NOMO-1 (cell line): ENCODE measurements around the gene MED29.

Experiments
- DNase-seq, 2 experiments: peaks; one replicate each; lab custom pipeline; 2025; ENCODE audit not compliant: unreplicated experiment in 2 of 2; lab: John Stamatoyannopoulos, UW

Gene MED29

GRCh38 chr19:39426170-39426569 is 35.0 kb downstream of the MED29 start:
- DNase-seq: no peak

- DNase-seq: no peak
Observed at GRCh38 chr19:39427707-39428106, 36.5 kb downstream of the MED29 start.

DNA sequence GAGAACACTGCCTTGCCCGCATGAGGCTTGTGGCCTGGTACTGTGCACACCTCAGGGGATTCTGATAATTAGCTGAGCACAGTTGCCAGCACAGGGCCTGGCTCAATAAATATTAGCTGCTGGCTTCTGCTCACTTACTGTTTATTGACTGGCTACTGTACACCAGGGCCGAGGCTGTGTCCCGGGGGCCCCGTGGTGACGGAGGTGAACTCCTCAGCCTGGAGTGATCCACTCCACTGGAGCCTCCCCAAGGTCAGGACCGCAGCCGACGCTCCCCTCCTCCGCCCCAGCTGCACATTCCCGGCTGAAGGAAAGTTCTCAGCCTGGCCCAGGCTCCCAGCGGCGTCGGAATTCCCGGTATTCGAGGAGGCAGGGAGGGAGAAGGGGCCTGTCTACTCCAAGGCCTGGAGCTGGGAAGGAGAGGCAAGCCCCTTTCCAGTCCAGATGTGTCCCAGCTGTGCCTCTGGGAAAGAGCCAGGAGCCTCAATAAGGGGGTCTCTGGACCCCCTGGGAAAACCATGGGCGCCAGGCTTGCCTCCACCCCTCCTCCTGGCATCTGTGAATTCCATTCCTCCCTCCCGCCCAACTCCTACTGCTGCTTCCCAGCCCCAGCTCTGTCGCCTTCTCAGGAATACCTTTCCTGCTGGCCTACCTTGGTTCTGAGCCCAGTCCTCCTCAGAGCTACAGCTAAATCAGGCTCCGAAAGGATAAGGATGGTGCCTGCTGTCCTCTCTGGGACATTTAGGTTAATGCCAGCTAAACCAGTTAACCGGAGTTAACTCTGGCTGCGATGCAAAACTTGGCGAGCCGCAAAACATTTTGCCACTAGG is 37.3 kb downstream of the MED29 start:
- DNase-seq: no peak

GRCh38 chr19:39430675-39431593 is 39.8 kb downstream of the MED29 start:
- peak; percentile 76 to 94 for DNase-seq

DNA sequence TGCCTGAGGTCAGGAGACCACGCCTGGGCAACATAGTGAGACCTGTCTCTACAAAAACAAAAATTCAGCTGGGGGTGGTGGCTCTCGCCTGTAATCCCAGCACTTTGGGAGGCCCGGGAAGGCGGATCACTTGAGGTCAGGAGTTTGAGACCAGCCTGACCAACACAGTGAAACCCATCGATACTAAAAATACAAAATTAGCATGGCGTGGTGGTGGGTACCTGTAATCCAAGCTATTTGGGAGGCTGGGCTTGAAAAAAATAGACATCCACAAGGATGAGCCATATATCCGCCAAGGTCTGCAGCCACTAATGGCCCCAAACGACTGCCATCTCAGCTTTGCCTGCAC is 41.5 kb downstream of the MED29 start:
- DNase-seq: no peak

DNA sequence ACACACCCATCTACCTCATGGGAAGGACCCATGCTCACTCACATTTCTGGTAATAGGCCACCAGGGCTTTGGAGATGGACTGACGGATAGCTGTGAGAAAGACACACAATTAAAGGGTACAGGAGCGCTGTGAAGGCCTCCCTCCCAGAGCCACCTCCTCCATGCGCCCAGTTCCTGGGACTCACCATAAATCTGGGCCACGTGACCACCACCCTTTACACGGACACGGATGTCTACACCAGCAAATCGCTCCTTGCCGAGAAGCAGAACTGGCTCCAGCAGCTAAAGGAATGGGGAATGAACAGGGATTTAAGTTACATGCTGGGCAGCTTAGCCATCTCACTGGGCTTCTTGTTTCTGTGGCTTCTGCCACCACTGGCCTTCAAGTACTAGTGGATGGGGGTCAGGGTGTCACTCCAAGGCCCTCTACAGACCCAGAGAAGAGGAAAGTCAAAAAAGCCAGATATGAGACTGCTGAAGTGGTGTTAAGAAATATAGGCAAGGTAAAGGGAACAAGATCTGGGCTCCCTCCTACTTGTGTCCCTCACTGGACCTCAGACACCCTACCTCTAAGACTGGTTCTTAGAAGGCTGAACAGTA is 42.4 kb downstream of the MED29 start:
- no peak for DNase-seq

- peak in 1 of 2 experiments; percentile 12 for DNase-seq
Observed at GRCh38 chr19:39434123-39435076, 43.2 kb downstream of the MED29 start.

DNA sequence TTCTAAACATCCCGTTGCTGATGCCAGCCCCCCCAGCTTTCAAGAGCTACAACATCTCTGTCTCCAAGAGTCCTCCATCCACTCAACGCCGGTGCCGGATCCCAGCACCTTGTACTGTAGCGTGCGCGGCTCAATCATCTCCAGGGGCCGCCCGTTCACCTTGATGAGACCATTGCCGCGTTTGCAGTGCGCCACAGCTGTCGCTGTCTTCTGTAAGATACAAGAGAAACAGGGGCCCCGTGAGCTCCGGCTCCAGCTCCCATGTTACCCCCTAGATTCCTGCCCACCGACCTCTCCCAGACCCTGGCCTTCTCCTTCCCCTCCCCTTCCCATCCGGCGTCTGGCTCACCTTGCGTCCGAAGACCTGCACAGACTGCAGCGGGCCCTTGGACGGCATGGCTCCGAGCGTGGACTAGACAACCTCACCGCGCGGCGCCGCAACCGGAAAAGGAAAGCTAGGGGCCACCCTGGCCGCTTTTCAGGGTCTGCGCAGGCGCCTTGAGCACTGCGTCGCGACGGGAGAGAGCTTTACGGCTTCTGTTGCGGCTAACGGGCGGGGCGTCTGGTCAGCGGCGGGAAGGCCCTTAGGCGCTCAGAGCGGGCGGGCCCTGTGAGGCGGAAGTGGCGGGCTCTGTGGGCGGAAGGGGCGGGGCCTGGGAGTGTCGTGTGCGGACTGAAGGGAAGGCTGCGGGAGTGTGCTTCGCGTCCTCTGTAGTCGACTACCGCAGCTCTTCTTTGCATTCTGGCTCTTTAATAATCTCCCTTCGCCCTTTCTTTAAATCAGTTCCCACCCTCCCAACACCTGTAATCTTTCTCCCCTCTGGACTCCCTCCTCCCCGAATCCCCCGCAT is 44.5 kb downstream of the MED29 start, which contains the start of gene RPS16:
Gene RPS16 (minus strand): TSS at position 451 of the 851 bp plus-strand sequence. CDS start 54 bp downstream, at position 397.
- DNase-seq: peak; percentile 97 to 98

- no peak for DNase-seq
Observed at GRCh38 chr19:39436350-39436716, 45.2 kb downstream of the MED29 start.

- no peak for DNase-seq
Observed at GRCh38 chr19:39438270-39438934, 47.2 kb downstream of the MED29 start.

- no peak for DNase-seq
Observed at GRCh38 chr19:39444598-39445195, 53.5 kb downstream of the MED29 start.

GRCh38 chr19:39445196-39446111 is 54.3 kb downstream of the MED29 start, which contains the start of gene SUPT5H:
SUPT5H (plus strand) TSS chr19:39445582; CDS start chr19:39445891, 309 bp downstream.
- peak; percentile 96 to 97 for DNase-seq

GRCh38 chr19:39446365-39447084 is 55.3 kb downstream of the MED29 start:
- no peak for DNase-seq

GRCh38 chr19:39448271-39448670 is 57.1 kb downstream of the MED29 start:
- peak; percentile 34 to 65 for DNase-seq

DNA sequence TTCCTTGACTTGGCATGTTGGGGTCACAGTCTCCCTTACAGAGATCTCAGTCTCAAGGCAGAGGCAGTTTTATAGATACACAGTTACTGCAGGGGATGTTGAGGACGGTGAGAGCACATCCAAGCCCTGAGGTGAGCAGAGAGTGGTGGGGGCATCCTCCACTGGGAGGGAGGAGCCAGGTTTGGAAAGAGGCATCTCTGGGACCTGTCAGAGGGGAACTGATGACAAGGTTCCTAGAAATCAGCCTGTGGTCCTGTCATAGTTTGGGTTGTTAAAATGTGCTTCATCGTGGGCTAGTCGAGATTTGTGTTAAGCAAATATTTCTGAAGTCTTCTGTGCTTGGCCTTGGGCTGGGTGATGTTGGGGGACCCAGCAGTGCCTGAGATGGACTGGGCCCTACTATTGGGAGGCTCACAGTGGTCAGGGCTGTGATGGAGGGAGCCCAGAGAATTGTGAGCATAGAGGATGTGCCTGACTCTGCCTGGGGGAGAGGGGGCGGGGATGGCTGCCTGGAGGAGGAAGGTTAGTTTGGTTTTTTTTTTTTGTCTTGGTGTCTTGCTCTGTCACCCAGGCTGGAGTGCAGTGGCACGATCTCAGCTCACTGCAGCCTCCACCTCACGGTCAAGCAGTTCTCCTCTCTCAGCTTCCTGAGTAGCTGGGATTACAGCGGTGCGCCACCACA is 58.1 kb downstream of the MED29 start:
- no peak for DNase-seq
